Naive thymus-derived CD4-positive, alpha-beta T cell (primary cell): ENCODE results near the gene WDR26. TPM values are rescaled to one million over a fixed set of nuclear protein-coding genes. Genes with fewer than 3 reads are reported as not detected.

ENCODE experiments used
- ATAC-seq: fragments of 150-1000 bp; cut with Tn5 transposase; 2 replicates; pipeline ENCODE4 v1.10.0; 2021; ENCODE audit warnings: mild to moderate bottlenecking, moderate library complexity
- CTCF ChIA-PET: fragments of 350-600 bp; sonication (Branson Sonifier 250); formaldehyde crosslinking; loops from one replicate; lab custom pipeline; 2021; ENCODE audit warnings: antibody characterized with exemption; lab: Charles Lee
- POLR2A ChIA-PET: fragments of 350-600 bp; sonication (Branson Sonifier 250); formaldehyde crosslinking; loops from one replicate; lab custom pipeline; 2021; ENCODE audit warnings: antibody characterized with exemption, inconsistent platforms; lab: Charles Lee
- DNase-seq, 9 donors: peaks; one replicate each; pipeline versions ENCODE4 v3.0.0 to v3.0.0-alpha.2; 2020 to 2022; ENCODE audit warnings: mixed read lengths in 1 of 9
- H3K27ac ChIP-seq: one replicate; pipeline ENCODE4 v1.7.0; 2013; ENCODE audit warnings: mild to moderate bottlenecking, low read depth, low read length, moderate library complexity
- H3K27me3 ChIP-seq, 2 donors: one replicate each; pipeline ENCODE4 v1.7.0; 2013; ENCODE audit warnings: low read length in 2 of 2, mild to moderate bottlenecking in 2 of 2, moderate library complexity in 2 of 2; ENCODE audit not compliant: control insufficient read depth in 2 of 2, insufficient read depth in 2 of 2
- H3K36me3 ChIP-seq, 3 experiments: 1 replicate in 2 of 3; 2 replicates in 1 of 3; pipeline ENCODE4 v1.7.0; 2013; ENCODE audit warnings: low read length in 3 of 3, mild to moderate bottlenecking in 3 of 3, moderate library complexity in 1 of 3; ENCODE audit not compliant: insufficient read depth in 3 of 3, control insufficient read depth in 2 of 3
- H3K4me1 ChIP-seq, 2 donors: one replicate each; pipeline ENCODE4 v1.7.0; 2013; ENCODE audit warnings: low read length in 2 of 2, mild to moderate bottlenecking in 2 of 2, moderate library complexity in 1 of 2; ENCODE audit not compliant: control insufficient read depth in 2 of 2, insufficient read depth in 2 of 2
- H3K4me3 ChIP-seq: 2 replicates; pipeline ENCODE4 v1.7.0; 2013; ENCODE audit warnings: mild to moderate bottlenecking, low read length
- H3K9me3 ChIP-seq, 3 experiments: 1 replicate in 2 of 3; 2 replicates in 1 of 3; pipeline ENCODE4 v1.7.0; 2013; ENCODE audit warnings: low read length in 3 of 3; ENCODE audit not compliant: control insufficient read depth in 2 of 3
- H3K27ac Mint-ChIP-seq, 9 donors: one replicate each; pipeline ENCODE4 v1.8.0; 2020 to 2022; ENCODE audit warnings: mixed read lengths in 9 of 9, mild to moderate bottlenecking in 8 of 9, moderate library complexity in 5 of 9, inconsistent platforms in 2 of 9
- H3K27me3 Mint-ChIP-seq, 5 donors: one replicate each; pipeline ENCODE4 v1.8.0; 2021 to 2022; ENCODE audit warnings: mixed read lengths in 5 of 5, mild to moderate bottlenecking in 1 of 5
- H3K36me3 Mint-ChIP-seq, 5 donors: one replicate each; pipeline ENCODE4 v1.8.0; 2020 to 2022; ENCODE audit warnings: mixed read lengths in 5 of 5, mild to moderate bottlenecking in 3 of 5, inconsistent platforms in 1 of 5
- H3K4me1 Mint-ChIP-seq, 7 donors: one replicate each; pipeline ENCODE4 v1.8.0; 2020 to 2022; ENCODE audit warnings: mixed read lengths in 7 of 7, mild to moderate bottlenecking in 3 of 7, inconsistent platforms in 1 of 7
- H3K4me3 Mint-ChIP-seq, 10 donors: one replicate each; pipeline ENCODE4 v1.8.0; 2020 to 2022; ENCODE audit warnings: mild to moderate bottlenecking in 10 of 10, mixed read lengths in 10 of 10, moderate library complexity in 6 of 10, inconsistent platforms in 2 of 10
- H3K9me3 Mint-ChIP-seq, 11 donors: one replicate each; pipeline ENCODE4 v1.8.0; 2020 to 2022; ENCODE audit warnings: mixed read lengths in 11 of 11, mild to moderate bottlenecking in 4 of 11, inconsistent platforms in 1 of 11, moderate library complexity in 1 of 11
- intact Hi-C, 2 donors: fragments of 100-400 bp; cut with micrococcal nuclease; formaldehyde crosslinking; loops; one replicate each; pipeline ENCODE4 v1.15.1; 2023
- polyA plus RNA-seq, 2 donors: library from polyadenylated mRNA; unstranded; fragments of 300-500 nt; fragmentation: Illumina TruSeq; gene quantifications; one replicate each; pipeline ENCODE4 v1.2.3, GENCODE V29; 2021
- total RNA-seq, 6 experiments: library from RNA in 5 of 6; stranded (reverse) in 5 of 6; gene quantifications; 1 replicate in 5 of 6; 2 replicates in 1 of 6; pipeline ENCODE4 v1.2.3 and lab custom pipeline; 2021 to 2026

Gene WDR26
- total and polyA plus RNA-seq, 7 experiments from 2014 or later: 1.7 to 164 (median 99.9) TPM

- Histone ChIP-seq H3K9me3 (no peaks in the 10 kb centered on the region), H3K36me3 (peaks cover 0 to under 1% (median 0%) of the 10 kb centered on the region in 3 experiments), H3K4me1 (no peaks in the 10 kb centered on the region), H3K4me3 (no peak overlapping the region), H3K27ac (no peak overlapping the region), H3K27me3 (no peaks in the 10 kb centered on the region)
- DNase-seq (no peak), ATAC-seq (no peak)
- Mint-ChIP-seq H3K27me3 (no peaks in the 10 kb centered on the region), H3K4me3 (no peak overlapping the region), H3K9me3 (peaks cover 0 to 3% (median 0%) of the 10 kb centered on the region in 11 donors), H3K27ac (no peak overlapping the region), H3K36me3 (peaks cover 0 to 18% (median 5%) of the 10 kb centered on the region in 5 donors), H3K4me1 (peaks cover 5 to 23% (median 16%) of the 10 kb centered on the region in 7 donors)
- intact Hi-C loops: no loop called here
- ChIA-PET CTCF (interaction anchor here (1.9 kb wide), 1 partner anchor 9 kb away, joined by 10 read pairs; no protein-coding TSS in a partner anchor), POLR2A (interaction anchor here (0.5 kb wide), 1 partner anchor 71 kb away, joined by 4 read pairs; no protein-coding TSS in a partner anchor)
These were observed 13.4 kb upstream of the WDR26 start for GRCh38 chr1:224447971-224448370.

GRCh38 chr1:224447251-224447650 lies 12.7 kb upstream of the WDR26 start:
- H3K36me3 Mint-ChIP-seq: peaks cover 0 to 18% (median 5%) of the 10 kb centered on the region in 5 donors
- Histone ChIP-seq H3K4me3 (no peak overlapping the region), H3K27me3 (no peaks in the 10 kb centered on the region), H3K9me3 (no peaks in the 10 kb centered on the region), H3K4me1 (no peaks in the 10 kb centered on the region), H3K27ac (no peak overlapping the region), H3K36me3 (peaks cover 0 to 7% (median 0%) of the 10 kb centered on the region in 3 experiments)
- no peaks in the 10 kb centered on the region for H3K27me3 Mint-ChIP-seq
- ATAC-seq: no peak
- POLR2A ChIA-PET: interaction anchor here (1.2 kb wide), 1 partner anchor 15 kb away, joined by 6 read pairs; no protein-coding TSS in a partner anchor
- peaks cover 5 to 23% (median 16%) of the 10 kb centered on the region in 7 donors for H3K4me1 Mint-ChIP-seq
- H3K9me3 Mint-ChIP-seq: peaks cover 0 to 3% (median 0%) of the 10 kb centered on the region in 11 donors
- DNase-seq: no peak
- CTCF ChIA-PET: interaction anchor here (1.1 to 1.9 kb wide), 2 partner anchors 10 kb away, joined by 5 to 10 read pairs; no protein-coding TSS in a partner anchor
- no peak overlapping the region for H3K27ac Mint-ChIP-seq
- no peak overlapping the region for H3K4me3 Mint-ChIP-seq
- intact Hi-C loops: no loop called here

- Histone ChIP-seq H3K27me3 (no peaks in the 10 kb centered on the region), H3K4me3 (no peak overlapping the region), H3K36me3 (peaks cover 0 to 19% (median 0%) of the 10 kb centered on the region in 3 experiments), H3K27ac (no peak overlapping the region), H3K9me3 (no peaks in the 10 kb centered on the region), H3K4me1 (peaks cover 15 to 16% of the 10 kb centered on the region in 2 donors)
- CTCF ChIA-PET: interaction anchor here (0.7 to 0.9 kb wide), 2 partner anchors 18 to 21 kb away, joined by 3 to 5 read pairs; no protein-coding TSS in a partner anchor
- Mint-ChIP-seq H3K4me3 (peak overlapping the region in 1 of 10 donors; percentile 53), H3K9me3 (peaks cover 0 to 1% (median 0%) of the 10 kb centered on the region in 11 donors), H3K27ac (no peak overlapping the region), H3K4me1 (peaks cover 15 to 37% (median 29%) of the 10 kb centered on the region in 7 donors), H3K36me3 (peaks cover 0 to 17% (median 6%) of the 10 kb centered on the region in 5 donors), H3K27me3 (no peaks in the 10 kb centered on the region)
- no peak for ATAC-seq
- intact Hi-C loops: loop anchor here (10.0 kb wide), 4 partner anchors 594 to 1784 kb away; partner anchors contain the start of genes TP53BP2 (in 2 of the 2), LBR (in 1 of the 2) and PYCR2 (in 1 of the 2)
- no peak for DNase-seq
- POLR2A ChIA-PET: no interaction called here
These were observed 4.4 kb upstream of the WDR26 start for GRCh38 chr1:224438989-224439388.

DNA sequence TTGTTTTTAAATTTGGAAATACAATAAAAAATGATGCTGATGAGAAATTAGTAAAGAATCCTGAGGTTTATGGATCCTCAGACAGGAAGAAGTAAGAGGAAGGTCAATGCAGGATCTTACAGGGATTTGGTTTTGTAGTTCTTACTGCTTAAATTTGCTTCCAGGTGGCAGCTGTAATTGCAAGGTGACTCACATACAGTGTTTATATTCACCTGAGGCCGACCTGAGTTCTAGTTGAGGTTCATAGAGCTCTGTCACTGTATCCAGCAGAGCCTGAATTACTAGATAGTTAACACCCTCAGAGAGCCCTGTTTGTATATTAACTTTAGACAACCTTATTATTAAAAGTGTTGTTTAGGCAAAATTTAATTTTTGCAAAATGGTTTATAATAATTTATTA lies 1.4 kb upstream of the WDR26 start:
- peak overlapping the region; percentile 84 to 99 (median 96) for H3K4me3 Mint-ChIP-seq
- peak overlapping the region; percentile 89 to 99 (median 97) for H3K27ac Mint-ChIP-seq
- H3K4me1 Mint-ChIP-seq: peaks cover 35 to 55% (median 50%) of the 10 kb centered on the region in 7 donors
- Histone ChIP-seq H3K4me3 (no peak overlapping the region), H3K9me3 (no peaks in the 10 kb centered on the region), H3K36me3 (peaks cover 0 to 16% (median 0%) of the 10 kb centered on the region in 3 experiments), H3K27me3 (no peaks in the 10 kb centered on the region), H3K27ac (peak overlapping the region; percentile 97), H3K4me1 (peaks cover 22 to 26% of the 10 kb centered on the region in 2 donors)
- no peaks in the 10 kb centered on the region for H3K27me3 Mint-ChIP-seq
- peaks cover 0 to 3% (median 0%) of the 10 kb centered on the region in 11 donors for H3K9me3 Mint-ChIP-seq
- DNase-seq (no peak), ATAC-seq (no peak)
- intact Hi-C loops: loop anchor here (1.0 to 10.0 kb wide), 9 partner anchors 21 to 1781 kb away; partner anchors contain the start of genes TP53BP2 (in 2 of the 2), AIDA (in 1 of the 2), BROX (in 1 of the 2) and DEGS1 (in 1 of the 2)
- peaks cover 0 to 16% (median 5%) of the 10 kb centered on the region in 5 donors for H3K36me3 Mint-ChIP-seq
- ChIA-PET POLR2A (interaction anchor here (1.5 kb wide), 1 partner anchor 14 kb away, joined by 5 read pairs; no protein-coding TSS in a partner anchor), CTCF (interaction anchor here (0.6 kb wide), 1 partner anchor 1665 kb away, joined by 3 read pairs; no protein-coding TSS in a partner anchor)

DNA sequence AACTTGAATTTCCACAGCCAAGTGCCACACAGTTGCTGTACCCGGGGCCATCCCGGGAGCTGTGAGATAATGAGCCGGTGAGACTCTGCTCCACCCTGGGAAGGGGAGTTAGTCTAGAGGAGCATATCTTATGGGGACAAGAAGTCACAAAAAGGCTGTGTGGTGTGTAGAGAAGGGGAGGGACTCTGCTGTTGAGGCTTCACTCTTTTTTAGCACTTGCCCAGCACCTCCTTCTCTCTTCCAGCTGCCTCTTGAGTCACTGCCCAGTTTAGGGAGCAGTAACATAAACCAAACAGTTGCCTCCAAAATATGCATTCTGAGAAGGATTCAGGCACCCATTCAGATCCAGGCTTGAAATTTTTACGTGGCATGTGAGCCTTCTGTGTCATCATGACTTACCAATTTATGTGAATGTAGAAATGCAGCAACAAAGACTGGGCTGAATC lies 744 bp upstream of the WDR26 start:
- Mint-ChIP-seq H3K4me1 (peaks cover 40 to 61% (median 56%) of the 10 kb centered on the region in 7 donors), H3K36me3 (peaks cover 0 to 16% (median 4%) of the 10 kb centered on the region in 5 donors), H3K27me3 (no peaks in the 10 kb centered on the region), H3K27ac (peak overlapping the region; percentile 89 to 99 (median 97)), H3K9me3 (peaks cover 0 to 3% (median 0%) of the 10 kb centered on the region in 11 donors), H3K4me3 (peak overlapping the region; percentile 84 to 99 (median 96))
- Histone ChIP-seq H3K9me3 (no peaks in the 10 kb centered on the region), H3K4me1 (peaks cover 27 to 30% of the 10 kb centered on the region in 2 donors), H3K4me3 (peak overlapping the region; percentile 93), H3K27ac (peak overlapping the region; percentile 97), H3K36me3 (peaks cover 0 to 13% (median 0%) of the 10 kb centered on the region in 3 experiments), H3K27me3 (no peaks in the 10 kb centered on the region)
- peak; percentile 6 for ATAC-seq
- intact Hi-C loops: loop anchor here (1.0 to 10.0 kb wide), 9 partner anchors 22 to 1781 kb away; partner anchors contain the start of genes TP53BP2 (in 2 of the 2), AIDA (in 1 of the 2), BROX (in 1 of the 2) and DEGS1 (in 1 of the 2)
- ChIA-PET POLR2A (interaction anchor here (1.0 to 5.3 kb wide), 12 partner anchors 8 to 1722 kb away, joined by 3 to 17 read pairs (median 5); partner anchors contain the start of genes AIDA, BROX, CNIH4 and DEGS1), CTCF (no interaction called here)
- DNase-seq: peak in 3 of 9 donors; percentile 11 to 39 (median 12)
